Breast epithelium (tissue), 3 donors: ENCODE measurements around the gene TPI1.

Experiments
- CTCF ChIP-seq, 3 donors: fragments of 450-650 bp; IDR thresholded peaks; one replicate each; pipeline ENCODE4 v1.5.1; 2016 to 2017; ENCODE audit warnings: antibody characterized with exemption in 3 of 3, mild to moderate bottlenecking in 3 of 3, moderate library complexity in 3 of 3
- POLR2AphosphoS5 ChIP-seq, 3 donors: sonication (generic); formaldehyde crosslinking; IDR thresholded peaks; one replicate each; pipeline ENCODE4 v1.6.1; 2017; ENCODE audit warnings: antibody characterized with exemption in 3 of 3

GRCh38 chr12:6827982-6828780 is 39.1 kb upstream of the TPI1 start, which contains the start of gene P3H3:
- no peak for TF ChIP-seq POLR2AphosphoS5 (IDR thresholded peaks at IDR 0.05)
- TF ChIP-seq CTCF (IDR thresholded peaks at IDR 0.05): no peak
